ENCODE measurements around the gene INSYN2B.

DNA sequence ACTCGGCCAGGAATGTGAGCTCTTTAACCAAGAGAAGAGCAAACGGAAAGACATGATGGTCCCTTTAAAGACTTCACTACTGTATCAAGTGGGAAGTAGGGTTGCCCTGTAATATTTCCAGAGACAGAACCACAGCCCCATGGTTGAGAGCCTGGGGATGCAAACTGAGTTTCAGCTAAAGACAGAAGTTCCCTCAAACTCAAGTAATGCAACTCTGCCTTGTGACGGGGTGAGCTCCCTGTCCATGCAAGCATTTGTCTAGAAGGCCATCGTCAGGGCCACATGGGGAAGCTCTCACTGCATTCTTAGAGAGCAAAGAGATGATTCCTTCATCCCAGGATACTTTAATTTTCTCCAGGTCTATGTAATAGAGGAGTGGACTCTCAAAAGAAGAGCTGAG lies 82.8 kb downstream of the INSYN2B start:
- TF ChIP-seq, protein P1, sequence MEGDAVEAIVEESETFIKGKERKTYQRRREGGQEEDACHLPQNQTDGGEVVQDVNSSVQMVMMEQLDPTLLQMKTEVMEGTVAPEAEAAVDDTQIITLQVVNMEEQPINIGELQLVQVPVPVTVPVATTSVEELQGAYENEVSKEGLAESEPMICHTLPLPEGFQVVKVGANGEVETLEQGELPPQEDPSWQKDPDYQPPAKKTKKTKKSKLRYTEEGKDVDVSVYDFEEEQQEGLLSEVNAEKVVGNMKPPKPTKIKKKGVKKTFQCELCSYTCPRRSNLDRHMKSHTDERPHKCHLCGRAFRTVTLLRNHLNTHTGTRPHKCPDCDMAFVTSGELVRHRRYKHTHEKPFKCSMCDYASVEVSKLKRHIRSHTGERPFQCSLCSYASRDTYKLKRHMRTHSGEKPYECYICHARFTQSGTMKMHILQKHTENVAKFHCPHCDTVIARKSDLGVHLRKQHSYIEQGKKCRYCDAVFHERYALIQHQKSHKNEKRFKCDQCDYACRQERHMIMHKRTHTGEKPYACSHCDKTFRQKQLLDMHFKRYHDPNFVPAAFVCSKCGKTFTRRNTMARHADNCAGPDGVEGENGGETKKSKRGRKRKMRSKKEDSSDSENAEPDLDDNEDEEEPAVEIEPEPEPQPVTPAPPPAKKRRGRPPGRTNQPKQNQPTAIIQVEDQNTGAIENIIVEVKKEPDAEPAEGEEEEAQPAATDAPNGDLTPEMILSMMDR (IDR thresholded peaks at IDR 0.05): no peak
- no peak for TF ChIP-seq POLR2A (IDR thresholded peaks at IDR 0.05)
- no peak for TF ChIP-seq POLR2AphosphoS5 (IDR thresholded peaks at IDR 0.05)
- no peak for TF ChIP-seq EP300 (IDR thresholded peaks at IDR 0.05)
